Left lung (tissue), 10 donors: Measurements from ENCODE around the gene ITFG1. TPM values are rescaled to one million over a fixed set of nuclear protein-coding genes. Genes with fewer than 3 reads are reported as not detected.

Source experiments
- ATAC-seq: fragments of 200-7000 bp; cut with Tn5 transposase; one replicate; pipeline ENCODE4 v1.9.1; 2020; ENCODE audit warnings: moderate library complexity
- DNase-seq, 4 donors: peaks; one replicate each; pipeline ENCODE4 v3.0.0-alpha.2; 2013 to 2020
- H3K27ac ChIP-seq, 2 donors: fragments of 200-600 bp; sonication (generic) in 1 of 2; one replicate each; pipeline versions ENCODE4 v1.5.0 to v1.8.0; 2020 to 2021
- H3K27me3 ChIP-seq, 2 donors: fragments of 200-600 bp; sonication (generic) in 1 of 2; one replicate each; pipeline versions ENCODE4 v1.5.0 to v1.8.0; 2020 to 2021
- H3K36me3 ChIP-seq, 2 donors: fragments of 200-600 bp; sonication (generic) in 1 of 2; one replicate each; pipeline versions ENCODE4 v1.5.0 to v1.8.0; 2020 to 2021
- H3K4me1 ChIP-seq, 2 donors: fragments of 200-600 bp; one replicate each; pipeline ENCODE4 v1.8.0; 2021
- H3K4me3 ChIP-seq, 2 donors: fragments of 200-600 bp; sonication (generic) in 1 of 2; one replicate each; pipeline versions ENCODE4 v1.5.0 to v1.8.0; 2020 to 2021; ENCODE audit warnings: mild to moderate bottlenecking in 1 of 2
- H3K9me3 ChIP-seq, 2 donors: fragments of 200-600 bp; sonication (generic) in 1 of 2; one replicate each; pipeline versions ENCODE4 v1.5.0 to v1.8.0; 2020 to 2021
- CTCF ChIP-seq, 2 donors: fragments of 200-600 bp; sonication (generic) in 1 of 2; IDR thresholded peaks; one replicate each; pipeline versions ENCODE4 v1.5.0 to v1.8.0; 2021; ENCODE audit warnings: antibody characterized with exemption in 2 of 2
- intact Hi-C, 2 donors: fragments of 100-400 bp; cut with DNase I; formaldehyde crosslinking; loops; one replicate each; pipeline versions ENCODE4 v1.11.2 to v1.14.2; 2022
- polyA plus RNA-seq, 6 donors: library from polyadenylated mRNA; unstranded; fragments of 120-200 nt; gene quantifications; one replicate each; pipeline ENCODE4 v1.2.1, GENCODE V29; 2013; ENCODE audit not compliant: insufficient read length in 6 of 6
- total RNA-seq, 2 donors: library from RNA; stranded (reverse); fragmentation: NEBNext Ultra II Directional; extraction: Animal tissue kit (Norgen Biotek cat#: 25700); gene quantifications; one replicate each; pipeline ENCODE4 v1.2.1, GENCODE V29; 2021
- donor health status: DM: no; HTN: yes; CAD: no.
- donor health status: DM: no; HTN: no; CAD: no.

ITFG1 gene
- total and polyA plus RNA-seq, 8 donors: 62.5 to 80.0 (median 69.2) TPM

GRCh38 chr16:47375423-47375822 is 85.4 kb downstream of the ITFG1 start:
- Histone ChIP-seq H3K36me3 (peaks cover 0 to 24% of the 10 kb centered on the region in 2 donors), H3K27me3 (no peaks in the 10 kb centered on the region), H3K9me3 (peaks cover 0 to 3% of the 10 kb centered on the region in 2 donors), H3K4me1 (no peaks in the 10 kb centered on the region), H3K27ac (no peak overlapping the region), H3K4me3 (no peak overlapping the region)
- no peak for DNase-seq
- no peak for ATAC-seq
- no peak for TF ChIP-seq CTCF (IDR thresholded peaks at IDR 0.05)
- intact Hi-C loops: no loop called here

GRCh38 chr16:47374629-47375028 is 86.2 kb downstream of the ITFG1 start:
- ATAC-seq (no peak), DNase-seq (no peak)
- H3K9me3 ChIP-seq: peaks cover 0 to 5% of the 10 kb centered on the region in 2 donors
- no peaks in the 10 kb centered on the region for H3K27me3 ChIP-seq
- no peak overlapping the region for H3K27ac ChIP-seq
- H3K4me1 ChIP-seq: no peaks in the 10 kb centered on the region
- TF ChIP-seq CTCF (IDR thresholded peaks at IDR 0.05): no peak
- intact Hi-C loops: no loop called here
- no peak overlapping the region for H3K4me3 ChIP-seq
- peaks cover 0 to 26% of the 10 kb centered on the region in 2 donors for H3K36me3 ChIP-seq

- ATAC-seq: no peak
- intact Hi-C loops: no loop called here
These were observed 89.4 kb downstream of the ITFG1 start for GRCh38 chr16:47371271-47372014.

GRCh38 chr16:47370536-47370935 is 90.3 kb downstream of the ITFG1 start:
- Histone ChIP-seq H3K27me3 (no peaks in the 10 kb centered on the region), H3K4me1 (no peaks in the 10 kb centered on the region), H3K27ac (no peak overlapping the region), H3K9me3 (peaks cover 0 to 5% of the 10 kb centered on the region in 2 donors), H3K36me3 (peaks cover 0 to 24% of the 10 kb centered on the region in 2 donors), H3K4me3 (no peak overlapping the region)
- no peak for TF ChIP-seq CTCF (IDR thresholded peaks at IDR 0.05)
- intact Hi-C loops: no loop called here
- DNase-seq (peak in 1 of 4 donors; percentile 61), ATAC-seq (no peak)

More at GRCh38 chr16:47371271-47372014, 89.4 kb downstream of the ITFG1 start:
- Histone ChIP-seq H3K4me1 (no peaks in the 10 kb centered on the region), H3K36me3 (peaks cover 0 to 26% of the 10 kb centered on the region in 2 donors), H3K27ac (no peak overlapping the region), H3K4me3 (no peak overlapping the region), H3K27me3 (no peaks in the 10 kb centered on the region), H3K9me3 (peaks cover 0 to 5% of the 10 kb centered on the region in 2 donors)
- DNase-seq: no peak
- no peak for TF ChIP-seq CTCF (IDR thresholded peaks at IDR 0.05)

GRCh38 chr16:47366228-47366627 is 94.6 kb downstream of the ITFG1 start:
- peaks cover 0 to 5% of the 10 kb centered on the region in 2 donors for H3K9me3 ChIP-seq
- no peak overlapping the region for H3K27ac ChIP-seq
- ATAC-seq: no peak
- no peak for TF ChIP-seq CTCF (IDR thresholded peaks at IDR 0.05)
- intact Hi-C loops: no loop called here
- H3K4me1 ChIP-seq: no peaks in the 10 kb centered on the region
- DNase-seq: no peak
- H3K36me3 ChIP-seq: peaks cover 0 to 17% of the 10 kb centered on the region in 2 donors
- H3K27me3 ChIP-seq: no peaks in the 10 kb centered on the region
- H3K4me3 ChIP-seq: no peak overlapping the region
